ENCODE results near the gene MDFI. TPM values are rescaled to one million over a fixed set of nuclear protein-coding genes. Genes with fewer than 3 reads are reported as not detected.

The MDFI gene
- total RNA-seq, 2 experiments from 2014 or later, result not detected

DNA sequence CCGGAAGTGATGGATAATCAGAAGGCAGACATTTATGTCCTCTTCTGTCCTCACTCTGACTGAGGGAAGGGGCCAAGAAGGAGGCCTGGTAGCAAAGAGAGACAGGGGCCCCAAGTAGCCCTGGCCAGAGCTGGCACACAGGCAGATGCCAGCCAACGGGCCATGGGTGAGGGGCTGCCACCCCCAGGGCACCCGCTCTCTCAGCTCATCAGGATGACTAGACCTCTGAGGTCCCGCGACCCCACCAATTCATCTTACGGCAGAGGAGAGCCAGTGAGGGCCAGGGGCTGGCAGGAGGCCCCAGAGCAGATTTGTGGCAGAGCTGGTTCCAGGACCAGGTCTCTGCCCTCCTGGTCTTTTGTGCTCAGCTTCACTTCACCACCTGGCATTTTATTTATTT, 43.1 kb upstream of the MDFI start:
- CTCF ChIA-PET, result no interaction called here

GRCh38 chr6:41596096-41596685, 42.1 kb upstream of the MDFI start:
- Histone ChIP-seq H3K9me3 (ENCODE audit: control insufficient read depth in 1 of 2, insufficient read depth in 1 of 2, low read length in 2 of 2) (no peaks in the 10 kb centered on the region), H3K4me1 (ENCODE audit: insufficient read depth, low read length) (peaks cover 5% of the 10 kb centered on the region), H3K4me3 (ENCODE audit: low read length) (no peak overlapping the region), H3K27me3 (ENCODE audit: control insufficient read depth in 1 of 2, insufficient read depth in 2 of 2, low read length in 2 of 2) (no peaks in the 10 kb centered on the region), H3K36me3 (ENCODE audit: insufficient read depth, low read length) (peaks cover 6% of the 10 kb centered on the region), H3K27ac (ENCODE audit: low read depth in 1 of 2, low read length in 2 of 2) (no peak overlapping the region)
- ATAC-seq (ENCODE audit: poor library complexity) (no peak), DNase-seq (no peak)
- Mint-ChIP-seq H3K27ac (no peak overlapping the region), H3K36me3 (ENCODE audit: low read depth) (no peaks in the 10 kb centered on the region), H3K4me3 (no peak overlapping the region), H3K9me3 (no peaks in the 10 kb centered on the region), H3K4me1 (ENCODE audit: low read depth) (no peaks in the 10 kb centered on the region), H3K27me3 (no peaks in the 10 kb centered on the region)
- ChIA-PET CTCF (no interaction called here), POLR2A (no interaction called here)
- intact Hi-C loops (cut with DNase I, micrococcal nuclease), result no loop called here
- TF ChIP-seq, protein P1, sequence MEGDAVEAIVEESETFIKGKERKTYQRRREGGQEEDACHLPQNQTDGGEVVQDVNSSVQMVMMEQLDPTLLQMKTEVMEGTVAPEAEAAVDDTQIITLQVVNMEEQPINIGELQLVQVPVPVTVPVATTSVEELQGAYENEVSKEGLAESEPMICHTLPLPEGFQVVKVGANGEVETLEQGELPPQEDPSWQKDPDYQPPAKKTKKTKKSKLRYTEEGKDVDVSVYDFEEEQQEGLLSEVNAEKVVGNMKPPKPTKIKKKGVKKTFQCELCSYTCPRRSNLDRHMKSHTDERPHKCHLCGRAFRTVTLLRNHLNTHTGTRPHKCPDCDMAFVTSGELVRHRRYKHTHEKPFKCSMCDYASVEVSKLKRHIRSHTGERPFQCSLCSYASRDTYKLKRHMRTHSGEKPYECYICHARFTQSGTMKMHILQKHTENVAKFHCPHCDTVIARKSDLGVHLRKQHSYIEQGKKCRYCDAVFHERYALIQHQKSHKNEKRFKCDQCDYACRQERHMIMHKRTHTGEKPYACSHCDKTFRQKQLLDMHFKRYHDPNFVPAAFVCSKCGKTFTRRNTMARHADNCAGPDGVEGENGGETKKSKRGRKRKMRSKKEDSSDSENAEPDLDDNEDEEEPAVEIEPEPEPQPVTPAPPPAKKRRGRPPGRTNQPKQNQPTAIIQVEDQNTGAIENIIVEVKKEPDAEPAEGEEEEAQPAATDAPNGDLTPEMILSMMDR (IDR thresholded peaks at IDR 0.05), result no peak

More for the DNA sequence above, 43.1 kb upstream of the MDFI start:
- Mint-ChIP-seq H3K4me1 (ENCODE audit: low read depth) (no peaks in the 10 kb centered on the region), H3K27me3 (no peaks in the 10 kb centered on the region), H3K27ac (no peak overlapping the region), H3K36me3 (ENCODE audit: low read depth) (peaks cover 5% of the 10 kb centered on the region), H3K4me3 (no peak overlapping the region), H3K9me3 (no peaks in the 10 kb centered on the region)
- POLR2A ChIA-PET, result no interaction called here
- ATAC-seq (ENCODE audit: poor library complexity) (no peak), DNase-seq (no peak)
- intact Hi-C loops (cut with DNase I, micrococcal nuclease), result no loop called here
- no peaks in the 10 kb centered on the region for H3K27me3 ChIP-seq (ENCODE audit: control insufficient read depth in 1 of 2, insufficient read depth in 2 of 2, low read length in 2 of 2)
- no peaks in the 10 kb centered on the region for H3K9me3 ChIP-seq (ENCODE audit: control insufficient read depth in 1 of 2, insufficient read depth in 1 of 2, low read length in 2 of 2)
- TF ChIP-seq, protein P1 (IDR thresholded peaks at IDR 0.05), result no peak
- H3K36me3 ChIP-seq (ENCODE audit: insufficient read depth, low read length), result peaks cover 8% of the 10 kb centered on the region
- no peak overlapping the region for H3K27ac ChIP-seq (ENCODE audit: low read depth in 1 of 2, low read length in 2 of 2)
- peaks cover 5% of the 10 kb centered on the region for H3K4me1 ChIP-seq (ENCODE audit: insufficient read depth, low read length)
- H3K4me3 ChIP-seq (ENCODE audit: low read length), result no peak overlapping the region

- peaks cover 5% of the 10 kb centered on the region for H3K36me3 ChIP-seq (ENCODE audit: insufficient read depth, low read length)
- no peaks in the 10 kb centered on the region for H3K9me3 Mint-ChIP-seq
- no peaks in the 10 kb centered on the region for H3K27me3 ChIP-seq (ENCODE audit: control insufficient read depth in 1 of 2, insufficient read depth in 2 of 2, low read length in 2 of 2)
- TF ChIP-seq, protein P1 (IDR thresholded peaks at IDR 0.05), result no peak
- H3K4me3 ChIP-seq (ENCODE audit: low read length), result no peak overlapping the region
- ATAC-seq (ENCODE audit: poor library complexity) (no peak), DNase-seq (no peak)
- H3K4me1 ChIP-seq (ENCODE audit: insufficient read depth, low read length), result peaks cover 4% of the 10 kb centered on the region
- no peaks in the 10 kb centered on the region for H3K36me3 Mint-ChIP-seq (ENCODE audit: low read depth)
- POLR2A ChIA-PET, result no interaction called here
- intact Hi-C loops (cut with DNase I, micrococcal nuclease), result no loop called here
- no peak overlapping the region for H3K27ac Mint-ChIP-seq
- no peak overlapping the region for H3K27ac ChIP-seq (ENCODE audit: low read depth in 1 of 2, low read length in 2 of 2)
- no peak overlapping the region for H3K4me3 Mint-ChIP-seq
- no peaks in the 10 kb centered on the region for H3K4me1 Mint-ChIP-seq (ENCODE audit: low read depth)
- H3K9me3 ChIP-seq (ENCODE audit: control insufficient read depth in 1 of 2, insufficient read depth in 1 of 2, low read length in 2 of 2), result no peaks in the 10 kb centered on the region
- CTCF ChIA-PET, result no interaction called here
- H3K27me3 Mint-ChIP-seq, result no peaks in the 10 kb centered on the region
These were observed 41.5 kb upstream of the MDFI start for GRCh38 chr6:41596807-41597206.

Data from CD4-positive, alpha-beta T cell (primary cell).